AG04449 (cell line): ENCODE results near the gene CFAP161.

Experiments used
- CTCF ChIA-PET: fragments of 350-600 bp; formaldehyde crosslinking; extraction: SDS; loops from one replicate; lab custom pipeline; 2021; ENCODE audit warnings: antibody characterized with exemption; lab: Yijun Ruan, JAX
- POLR2A ChIA-PET: fragments of 400-600, 350-600 bp; formaldehyde crosslinking; extraction: SDS; loops from one replicate; lab custom pipeline; 2020; ENCODE audit warnings: antibody characterized with exemption, inconsistent platforms; lab: Yijun Ruan, JAX
- DNase-seq: peaks from one replicate; pipeline ENCODE4 v3.0.0-alpha.2; 2010; ENCODE audit warnings: low read depth, low spot score
- H3K4me3 ChIP-seq: 2 replicates; pipeline ENCODE4 v1.5.1; 2011; ENCODE audit warnings: low read depth, mild to moderate bottlenecking, control low read depth, low read length
- TF ChIP-seq, protein P1 (sequence below): IDR thresholded peaks from one replicate; pipeline ENCODE4 v1.5.1; 2011; ENCODE audit warnings: mild to moderate bottlenecking, moderate library complexity, low read length, control low read depth, inconsistent platforms; ENCODE audit not compliant: insufficient read depth; ENCODE audit errors: missing control alignments

Gene CFAP161

DNA sequence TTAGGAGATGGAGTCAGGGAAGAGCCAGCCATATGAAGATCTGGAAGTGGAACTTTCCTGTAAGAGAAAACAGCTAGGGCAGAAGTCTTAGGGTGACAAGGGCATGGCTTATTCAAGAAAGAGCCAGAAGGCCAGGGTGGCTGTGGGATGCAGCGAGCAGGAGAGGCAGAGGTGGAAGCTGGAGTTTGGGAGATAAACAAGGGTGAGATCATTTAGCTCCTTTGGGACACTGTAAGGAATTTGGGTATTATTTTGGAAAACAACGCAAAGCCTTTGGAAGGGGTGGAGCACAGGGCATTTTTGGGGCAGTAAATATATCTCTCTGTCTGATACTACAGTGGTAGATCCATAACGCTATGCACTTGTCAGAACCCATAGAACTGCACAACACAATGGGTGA lies 57.6 kb downstream of the CFAP161 start:
- TF ChIP-seq, protein P1, sequence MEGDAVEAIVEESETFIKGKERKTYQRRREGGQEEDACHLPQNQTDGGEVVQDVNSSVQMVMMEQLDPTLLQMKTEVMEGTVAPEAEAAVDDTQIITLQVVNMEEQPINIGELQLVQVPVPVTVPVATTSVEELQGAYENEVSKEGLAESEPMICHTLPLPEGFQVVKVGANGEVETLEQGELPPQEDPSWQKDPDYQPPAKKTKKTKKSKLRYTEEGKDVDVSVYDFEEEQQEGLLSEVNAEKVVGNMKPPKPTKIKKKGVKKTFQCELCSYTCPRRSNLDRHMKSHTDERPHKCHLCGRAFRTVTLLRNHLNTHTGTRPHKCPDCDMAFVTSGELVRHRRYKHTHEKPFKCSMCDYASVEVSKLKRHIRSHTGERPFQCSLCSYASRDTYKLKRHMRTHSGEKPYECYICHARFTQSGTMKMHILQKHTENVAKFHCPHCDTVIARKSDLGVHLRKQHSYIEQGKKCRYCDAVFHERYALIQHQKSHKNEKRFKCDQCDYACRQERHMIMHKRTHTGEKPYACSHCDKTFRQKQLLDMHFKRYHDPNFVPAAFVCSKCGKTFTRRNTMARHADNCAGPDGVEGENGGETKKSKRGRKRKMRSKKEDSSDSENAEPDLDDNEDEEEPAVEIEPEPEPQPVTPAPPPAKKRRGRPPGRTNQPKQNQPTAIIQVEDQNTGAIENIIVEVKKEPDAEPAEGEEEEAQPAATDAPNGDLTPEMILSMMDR = no peak
- DNase-seq = no peak
- CTCF ChIA-PET = interaction anchor here (1.2 to 2.6 kb wide), 6 partner anchors 9 to 75 kb away, joined by 3 to 12 read pairs (median 4); no protein-coding TSS in a partner anchor
- H3K4me3 ChIP-seq = no peak overlapping the region
- POLR2A ChIA-PET = interaction anchor here (1.0 kb wide), 1 partner anchor 27 kb away, joined by 3 read pairs; no protein-coding TSS in a partner anchor

GRCh38 chr15:81194723-81195122 lies 60.7 kb downstream of the CFAP161 start:
- DNase-seq = no peak
- H3K4me3 ChIP-seq = no peak overlapping the region
- ChIA-PET POLR2A (no interaction called here), CTCF (interaction anchor here (0.9 to 2.3 kb wide), 2 partner anchors 30 to 72 kb away, joined by 4 to 10 read pairs; no protein-coding TSS in a partner anchor)
- TF ChIP-seq, protein P1 = no peak

GRCh38 chr15:81195339-81195864 lies 61.3 kb downstream of the CFAP161 start:
- ChIA-PET CTCF (interaction anchor here (0.9 to 2.3 kb wide), 2 partner anchors 31 to 71 kb away, joined by 4 to 10 read pairs; no protein-coding TSS in a partner anchor), POLR2A (no interaction called here)
- no peak for DNase-seq
- TF ChIP-seq, protein P1 = no peak
- H3K4me3 ChIP-seq = no peak overlapping the region

- no peak for DNase-seq
- ChIA-PET POLR2A (no interaction called here), CTCF (interaction anchor here (2.3 kb wide), 1 partner anchor 70 kb away, joined by 10 read pairs; no protein-coding TSS in a partner anchor)
- H3K4me3 ChIP-seq = no peak within 1 kb of the TSS
- TF ChIP-seq, protein P1 = no peak
Measured at GRCh38 chr15:81196576-81197254, 62.6 kb downstream of the CFAP161 start, which contains the start of gene IL16. Gene IL16 (plus strand): TSS chr15:81196879. CDS start chr15:81225400, 28,521 bp downstream.

DNA sequence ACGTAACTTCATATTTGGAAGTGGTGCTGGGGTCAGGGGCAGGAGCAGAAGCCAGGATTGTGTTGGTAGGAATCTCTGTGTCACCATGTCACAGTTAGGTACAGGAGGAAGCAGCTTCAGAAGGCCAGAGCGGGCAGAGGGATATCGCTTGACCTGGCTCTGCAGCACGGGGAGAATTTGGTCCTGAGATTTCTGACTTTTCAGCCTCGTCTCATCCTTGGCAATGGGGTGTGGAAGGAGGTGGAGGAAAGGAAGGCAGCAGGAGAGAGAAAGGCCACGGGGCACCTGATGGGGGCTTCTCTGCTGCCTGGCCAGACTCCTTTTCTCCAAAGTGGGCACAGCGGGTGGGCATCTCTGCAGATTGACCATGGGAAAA lies 63.2 kb downstream of the CFAP161 start:
- POLR2A ChIA-PET = no interaction called here
- no peak for DNase-seq
- TF ChIP-seq, protein P1 = no peak
- H3K4me3 ChIP-seq = no peak overlapping the region
- CTCF ChIA-PET = interaction anchor here (1.2 to 1.9 kb wide), 2 partner anchors 8 to 69 kb away, joined by 3 to 6 read pairs; no protein-coding TSS in a partner anchor

- DNase-seq = no peak
- H3K4me3 ChIP-seq = no peak overlapping the region
- CTCF ChIA-PET = interaction anchor here (0.8 to 1.9 kb wide), 3 partner anchors 9 to 68 kb away, joined by 3 to 6 read pairs (median 3); no protein-coding TSS in a partner anchor
- TF ChIP-seq, protein P1 = no peak
- POLR2A ChIA-PET = no interaction called here
Measured at GRCh38 chr15:81197688-81198281, 63.7 kb downstream of the CFAP161 start.
